ENCODE data around the gene HOXB6. TPM values are rescaled to one million over a fixed set of nuclear protein-coding genes. Genes with fewer than 3 reads are reported as not detected.

HOXB6 gene
- total and polyA plus RNA-seq, 4 donors, result 0.17 to 1.1 (median 0.46) TPM

DNA sequence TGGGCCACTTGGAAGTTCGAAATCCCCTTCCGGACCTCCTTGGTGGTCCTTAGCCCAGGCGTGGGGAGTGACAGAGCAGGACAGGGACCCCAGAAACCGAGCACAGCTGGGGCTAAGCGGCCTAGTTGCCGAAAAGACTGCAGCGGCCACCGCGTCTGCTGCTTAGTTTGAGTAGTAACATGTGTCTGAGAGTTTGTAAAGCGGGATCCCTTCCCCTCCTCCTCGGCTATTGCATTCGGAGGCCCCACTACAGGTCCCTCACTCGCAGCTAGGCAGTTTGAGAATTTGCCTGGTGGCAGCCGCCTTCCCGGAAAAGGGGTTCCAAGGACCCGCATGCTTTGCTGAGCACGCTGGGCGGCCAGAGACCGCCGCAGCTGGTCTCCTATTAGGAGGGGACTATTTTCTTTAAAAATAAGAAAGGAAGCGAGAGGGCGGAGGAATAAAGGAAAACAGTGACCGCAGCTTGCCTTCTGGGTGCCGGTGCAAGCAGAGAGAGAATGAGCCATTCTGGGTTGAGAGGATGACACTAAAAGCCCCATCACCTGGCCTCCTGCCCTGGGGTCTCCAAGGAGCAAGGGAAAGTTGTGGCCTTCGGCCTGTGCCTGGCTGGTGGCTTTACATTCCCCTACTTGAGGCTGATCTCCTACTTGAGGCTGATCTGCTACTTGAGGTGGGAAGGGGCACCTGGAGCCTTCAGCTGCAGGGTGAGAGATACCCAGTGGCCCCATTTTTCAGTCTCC is 10.1 kb downstream of the HOXB6 start:
- Histone ChIP-seq H3K36me3 (ENCODE audit: control insufficient read depth in 4 of 4, insufficient read depth in 3 of 4, low read depth in 1 of 4, low read length in 3 of 4) (no peaks in the 10 kb centered on the region), H3K4me3 (ENCODE audit: low read depth in 1 of 3, low read length in 3 of 3) (no peak overlapping the region), H3K4me1 (ENCODE audit: control insufficient read depth in 4 of 4, insufficient read depth in 4 of 4, low read length in 3 of 4) (peaks cover 2 to 23% (median 4%) of the 10 kb centered on the region in 4 donors), H3K9me3 (ENCODE audit: control insufficient read depth in 4 of 4, low read length in 3 of 4) (no peaks in the 10 kb centered on the region), H3K9ac (ENCODE audit: low read depth in 1 of 2, low read length in 2 of 2) (no peak overlapping the region), H3K27ac (ENCODE audit: low read depth in 1 of 2, low read length in 2 of 2) (no peak overlapping the region), H3K27me3 (ENCODE audit: control insufficient read depth in 4 of 4, insufficient read depth in 4 of 4, low read length in 3 of 4) (peaks cover 4 to 13% (median 9%) of the 10 kb centered on the region in 4 donors)
- DNase-seq (ENCODE audit: low spot score), result no peak
- TF ChIP-seq HNF4G (IDR thresholded peaks at IDR 0.05) (no peak), NR2F2 (IDR thresholded peaks at IDR 0.05) (no peak), TAF1 (conservative IDR thresholded peaks at IDR 0.05) (no peak), FOXA1 (IDR thresholded peaks at IDR 0.05) (no peak), RXRA (IDR thresholded peaks at IDR 0.05) (no peak), EGR1 (IDR thresholded peaks at IDR 0.05; ENCODE audit: low read depth in 2 of 2) (no peak), HNF4A (conservative IDR thresholded peaks at IDR 0.05) (no peak), YY1 (IDR thresholded peaks at IDR 0.05) (no peak), FOXA2 (IDR thresholded peaks at IDR 0.05) (no peak), SP1 (IDR thresholded peaks at IDR 0.05) (no peak), GABPA (IDR thresholded peaks at IDR 0.05 in 1 of 2, conservative IDR thresholded peaks at IDR 0.05 in 1 of 2) (no peak), JUND (IDR thresholded peaks at IDR 0.05) (no peak), RAD21 (IDR thresholded peaks at IDR 0.05) (no peak)
- TF ChIP-seq, protein P1, sequence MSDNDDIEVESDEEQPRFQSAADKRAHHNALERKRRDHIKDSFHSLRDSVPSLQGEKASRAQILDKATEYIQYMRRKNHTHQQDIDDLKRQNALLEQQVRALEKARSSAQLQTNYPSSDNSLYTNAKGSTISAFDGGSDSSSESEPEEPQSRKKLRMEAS (IDR thresholded peaks at IDR 0.05), result no peak
- TF ChIP-seq, protein P2, sequence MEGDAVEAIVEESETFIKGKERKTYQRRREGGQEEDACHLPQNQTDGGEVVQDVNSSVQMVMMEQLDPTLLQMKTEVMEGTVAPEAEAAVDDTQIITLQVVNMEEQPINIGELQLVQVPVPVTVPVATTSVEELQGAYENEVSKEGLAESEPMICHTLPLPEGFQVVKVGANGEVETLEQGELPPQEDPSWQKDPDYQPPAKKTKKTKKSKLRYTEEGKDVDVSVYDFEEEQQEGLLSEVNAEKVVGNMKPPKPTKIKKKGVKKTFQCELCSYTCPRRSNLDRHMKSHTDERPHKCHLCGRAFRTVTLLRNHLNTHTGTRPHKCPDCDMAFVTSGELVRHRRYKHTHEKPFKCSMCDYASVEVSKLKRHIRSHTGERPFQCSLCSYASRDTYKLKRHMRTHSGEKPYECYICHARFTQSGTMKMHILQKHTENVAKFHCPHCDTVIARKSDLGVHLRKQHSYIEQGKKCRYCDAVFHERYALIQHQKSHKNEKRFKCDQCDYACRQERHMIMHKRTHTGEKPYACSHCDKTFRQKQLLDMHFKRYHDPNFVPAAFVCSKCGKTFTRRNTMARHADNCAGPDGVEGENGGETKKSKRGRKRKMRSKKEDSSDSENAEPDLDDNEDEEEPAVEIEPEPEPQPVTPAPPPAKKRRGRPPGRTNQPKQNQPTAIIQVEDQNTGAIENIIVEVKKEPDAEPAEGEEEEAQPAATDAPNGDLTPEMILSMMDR (IDR thresholded peaks at IDR 0.05; ENCODE audit: low read depth, low read length, missing input control), result no peak
- TF ChIP-seq, protein P3, sequence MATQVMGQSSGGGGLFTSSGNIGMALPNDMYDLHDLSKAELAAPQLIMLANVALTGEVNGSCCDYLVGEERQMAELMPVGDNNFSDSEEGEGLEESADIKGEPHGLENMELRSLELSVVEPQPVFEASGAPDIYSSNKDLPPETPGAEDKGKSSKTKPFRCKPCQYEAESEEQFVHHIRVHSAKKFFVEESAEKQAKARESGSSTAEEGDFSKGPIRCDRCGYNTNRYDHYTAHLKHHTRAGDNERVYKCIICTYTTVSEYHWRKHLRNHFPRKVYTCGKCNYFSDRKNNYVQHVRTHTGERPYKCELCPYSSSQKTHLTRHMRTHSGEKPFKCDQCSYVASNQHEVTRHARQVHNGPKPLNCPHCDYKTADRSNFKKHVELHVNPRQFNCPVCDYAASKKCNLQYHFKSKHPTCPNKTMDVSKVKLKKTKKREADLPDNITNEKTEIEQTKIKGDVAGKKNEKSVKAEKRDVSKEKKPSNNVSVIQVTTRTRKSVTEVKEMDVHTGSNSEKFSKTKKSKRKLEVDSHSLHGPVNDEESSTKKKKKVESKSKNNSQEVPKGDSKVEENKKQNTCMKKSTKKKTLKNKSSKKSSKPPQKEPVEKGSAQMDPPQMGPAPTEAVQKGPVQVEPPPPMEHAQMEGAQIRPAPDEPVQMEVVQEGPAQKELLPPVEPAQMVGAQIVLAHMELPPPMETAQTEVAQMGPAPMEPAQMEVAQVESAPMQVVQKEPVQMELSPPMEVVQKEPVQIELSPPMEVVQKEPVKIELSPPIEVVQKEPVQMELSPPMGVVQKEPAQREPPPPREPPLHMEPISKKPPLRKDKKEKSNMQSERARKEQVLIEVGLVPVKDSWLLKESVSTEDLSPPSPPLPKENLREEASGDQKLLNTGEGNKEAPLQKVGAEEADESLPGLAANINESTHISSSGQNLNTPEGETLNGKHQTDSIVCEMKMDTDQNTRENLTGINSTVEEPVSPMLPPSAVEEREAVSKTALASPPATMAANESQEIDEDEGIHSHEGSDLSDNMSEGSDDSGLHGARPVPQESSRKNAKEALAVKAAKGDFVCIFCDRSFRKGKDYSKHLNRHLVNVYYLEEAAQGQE (IDR thresholded peaks at IDR 0.05), result no peak
- TF ChIP-seq, protein P4, sequence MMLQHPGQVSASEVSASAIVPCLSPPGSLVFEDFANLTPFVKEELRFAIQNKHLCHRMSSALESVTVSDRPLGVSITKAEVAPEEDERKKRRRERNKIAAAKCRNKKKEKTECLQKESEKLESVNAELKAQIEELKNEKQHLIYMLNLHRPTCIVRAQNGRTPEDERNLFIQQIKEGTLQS (IDR thresholded peaks at IDR 0.05), result no peak
- TF ChIP-seq, protein P5, sequence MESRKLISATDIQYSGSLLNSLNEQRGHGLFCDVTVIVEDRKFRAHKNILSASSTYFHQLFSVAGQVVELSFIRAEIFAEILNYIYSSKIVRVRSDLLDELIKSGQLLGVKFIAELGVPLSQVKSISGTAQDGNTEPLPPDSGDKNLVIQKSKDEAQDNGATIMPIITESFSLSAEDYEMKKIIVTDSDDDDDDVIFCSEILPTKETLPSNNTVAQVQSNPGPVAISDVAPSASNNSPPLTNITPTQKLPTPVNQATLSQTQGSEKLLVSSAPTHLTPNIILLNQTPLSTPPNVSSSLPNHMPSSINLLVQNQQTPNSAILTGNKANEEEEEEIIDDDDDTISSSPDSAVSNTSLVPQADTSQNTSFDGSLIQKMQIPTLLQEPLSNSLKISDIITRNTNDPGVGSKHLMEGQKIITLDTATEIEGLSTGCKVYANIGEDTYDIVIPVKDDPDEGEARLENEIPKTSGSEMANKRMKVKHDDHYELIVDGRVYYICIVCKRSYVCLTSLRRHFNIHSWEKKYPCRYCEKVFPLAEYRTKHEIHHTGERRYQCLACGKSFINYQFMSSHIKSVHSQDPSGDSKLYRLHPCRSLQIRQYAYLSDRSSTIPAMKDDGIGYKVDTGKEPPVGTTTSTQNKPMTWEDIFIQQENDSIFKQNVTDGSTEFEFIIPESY (IDR thresholded peaks at IDR 0.05), result no peak
- 36% methylated on average over 25 of the region's 25 CpGs for WGBS
